K562 (cell line): Measurements from ENCODE around the gene C2. TPM values are rescaled to one million over a fixed set of nuclear protein-coding genes. Genes with fewer than 3 reads are reported as not detected.

Experiments used
- ARHGAP35 ChIP-seq: fragments of 450-650 bp; IDR thresholded peaks from 2 replicates; pipeline ENCODE4 v1.6.1; 2018; ENCODE audit not compliant: partially characterized antibody
- ATF4 ChIP-seq: fragments of 450-650 bp; formaldehyde crosslinking; IDR thresholded peaks from 2 replicates; pipeline ENCODE4 v1.4.0; 2022; ENCODE audit warnings: mild to moderate bottlenecking, moderate library complexity
- FOXK1 ChIP-seq: sonication (generic); formaldehyde crosslinking; IDR thresholded peaks from 2 replicates; pipeline ENCODE4 v1.8.0; 2022; ENCODE audit warnings: missing genetic modification reagents, mild to moderate bottlenecking, borderline replicate concordance
- MGA ChIP-seq: fragments of 450-650 bp; IDR thresholded peaks from 2 replicates; pipeline ENCODE4 v1.6.1; 2016; ENCODE audit warnings: mild to moderate bottlenecking, moderate library complexity
- MXD1 ChIP-seq: fragments of 250-450 bp; sonication (Bioruptor Pico); IDR thresholded peaks from 2 replicates; pipeline ENCODE4 v1.8.0; 2021; ENCODE audit warnings: borderline replicate concordance, mild to moderate bottlenecking, moderate library complexity; ENCODE audit not compliant: poor library complexity, severe bottlenecking
- NCOR1 ChIP-seq: fragments of 450-650 bp; IDR thresholded peaks from 2 replicates; pipeline ENCODE4 v1.6.1; 2016; ENCODE audit warnings: mild to moderate bottlenecking, moderate library complexity
- NFRKB ChIP-seq: fragments of 450-650 bp; IDR thresholded peaks from 2 replicates; pipeline ENCODE4 v1.6.1; 2016; ENCODE audit warnings: low read depth
- NR3C1 ChIP-seq: sonication (generic); formaldehyde crosslinking; IDR thresholded peaks from 2 replicates; pipeline ENCODE4 v1.8.1; 2022; ENCODE audit warnings: missing genetic modification reagents
- RBM22 ChIP-seq: fragments of 200-400 bp; formaldehyde crosslinking; IDR thresholded peaks from 2 replicates; pipeline ENCODE4 v1.6.1; 2018; ENCODE audit warnings: low read length, low read depth; ENCODE audit not compliant: poor library complexity, severe bottlenecking
- SRSF7 ChIP-seq: fragments of 200-400 bp; formaldehyde crosslinking; optimal IDR thresholded peaks from 2 replicates; pipeline ENCODE3; 2017; ENCODE audit warnings: mild to moderate bottlenecking, low read depth, low read length
- TAF9B ChIP-seq: fragments of 450-650 bp; IDR thresholded peaks from 2 replicates; pipeline ENCODE4 v1.6.1; 2018; ENCODE audit warnings: mild to moderate bottlenecking; ENCODE audit not compliant: partially characterized antibody
- TCF15 ChIP-seq: fragments of 250-450 bp; sonication (Bioruptor Pico); IDR thresholded peaks from 2 replicates; pipeline ENCODE4 v1.8.0; 2022; ENCODE audit warnings: moderate library complexity, mild to moderate bottlenecking, inconsistent platforms
- ZBED1 ChIP-seq: IDR thresholded peaks from 2 replicates; pipeline ENCODE4 v1.6.1; 2014
- ZNF143 ChIP-seq: sonication (generic); formaldehyde crosslinking; IDR thresholded peaks from 2 replicates; pipeline ENCODE4 v1.9.0; 2022; ENCODE audit warnings: mild to moderate bottlenecking, missing genetic modification reagents
- ZNF316 ChIP-seq: fragments of 450-650 bp; IDR thresholded peaks from 2 replicates; pipeline ENCODE4 v1.6.1; 2016
- ZNF57 ChIP-seq: fragments of 450-650 bp; formaldehyde crosslinking; IDR thresholded peaks from 2 replicates; pipeline ENCODE4 v1.4.0; 2020; ENCODE audit warnings: mild to moderate bottlenecking, moderate library complexity
- ZNF668 ChIP-seq: fragments of 250-450 bp; sonication (Bioruptor Pico); IDR thresholded peaks from 2 replicates; pipeline ENCODE4 v1.8.0; 2022; ENCODE audit warnings: mild to moderate bottlenecking, inconsistent platforms
- ZSCAN29 ChIP-seq: fragments of 450-650 bp; IDR thresholded peaks from 2 replicates; pipeline ENCODE4 v1.6.1; 2017
- polyA plus RNA-seq, 8 experiments: library from polyadenylated mRNA; depleted of rRNA in 4 of 8; stranded (reverse) in 5 of 8; unstranded in 3 of 8; fragments of >200 nt; fragmentation: Nextera tagmentation in 2 of 8; fragmentation: Illumina TruSeq in 1 of 8; extraction: Ambion mirVana in 2 of 8; extraction: Trizol in 1 of 8; gene quantifications; 2 replicates each; pipeline versions ENCODE4 v1.2.1 to v1.2.3, GENCODE V29; 2011 to 2014; ENCODE audit warnings: inconsistent platforms in 1 of 8, missing spikeins in 1 of 8
- total RNA-seq, 7 experiments: library from RNA; depleted of rRNA in 6 of 7; stranded (reverse); fragments of >200 nt in 6 of 7; fragmentation: Illumina TruSeq in 2 of 7; extraction: Trizol in 2 of 7; gene quantifications; 2 replicates each; pipeline versions ENCODE4 v1.2.1 to v1.2.3, GENCODE V29; 2011 to 2021; ENCODE audit warnings: low replicate concordance in 1 of 7

The C2 gene
- total and polyA plus RNA-seq, 9 of the 15 experiments (the other 6 are each of a cell fraction or from before 2014, with no cell fraction given): 0.05 to 1.1 (median 0.39) TPM; not detected in 1

DNA sequence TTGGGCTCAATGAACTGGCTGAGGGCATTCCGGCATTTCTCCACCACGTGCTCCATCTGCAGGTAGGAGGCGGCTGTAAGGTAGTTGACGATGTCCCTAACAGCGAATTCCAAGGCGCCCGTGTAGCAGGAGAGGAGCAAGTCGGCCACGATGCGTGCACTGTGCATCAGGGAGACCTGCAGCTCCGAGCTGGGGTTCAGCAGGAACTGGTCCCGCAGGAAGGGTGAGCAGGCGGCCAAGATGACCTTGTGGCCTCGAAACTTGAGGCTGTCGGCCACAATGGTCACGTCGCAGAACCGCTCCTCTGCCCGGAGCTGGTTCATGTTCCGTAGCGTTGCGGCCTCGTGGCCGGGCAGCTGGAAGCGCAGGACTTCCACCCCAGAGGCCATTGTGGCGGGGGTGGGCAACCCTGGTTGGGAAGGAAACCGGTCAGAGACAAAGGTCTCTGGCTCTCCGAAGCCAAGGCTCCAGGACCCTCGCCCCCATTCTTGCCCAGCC, 26.6 kb upstream of the C2 start (continued):
- no peak for TF ChIP-seq ZNF668 (CRISPR knock-in tag)
- TF ChIP-seq NR3C1 (CRISPR knock-in tag): no peak
- no peak for TF ChIP-seq ATF4
- TF ChIP-seq ZNF316: no peak
- no peak for TF ChIP-seq TCF15 (CRISPR knock-in tag)
- peak; percentile 46; the same call in 1 of the 2 replicates for TF ChIP-seq ZNF143 (CRISPR knock-in tag)
- TF ChIP-seq ZBED1: no peak
- TF ChIP-seq SRSF7: no peak
- TF ChIP-seq NCOR1: no peak
- no peak for TF ChIP-seq TAF9B
- no peak for TF ChIP-seq ARHGAP35
- peak; percentile 33; the same call in 1 of the 2 replicates for TF ChIP-seq FOXK1 (CRISPR knock-in tag)
- TF ChIP-seq MGA: peak; percentile 93
- TF ChIP-seq ZSCAN29: no peak
- peak; percentile 82 for TF ChIP-seq RBM22
- TF ChIP-seq NFRKB: no peak
- no peak; the same call in 1 of the 2 replicates for TF ChIP-seq ZNF57 (CRISPR knock-in tag)
- no peak for TF ChIP-seq MXD1 (CRISPR knock-in tag)
